HL-60 (cell line): ENCODE measurements around the gene RBM38.
"Not testable (repeated sequence)": the region's sequence is repeated elsewhere in the genome, so short reads cannot be mapped to it uniquely, and the experiment has no call there.

Experiments
- DNase-seq, 2 experiments: peaks; one replicate each; pipeline ENCODE4 v3.0.0-alpha.2; 2010 to 2020; ENCODE audit warnings: low read depth in 1 of 2, low spot score in 1 of 2
- H3K27ac ChIP-seq: fragments of 250-450 bp; sonication (Bioruptor Pico); replicated peaks from 2 replicates; pipeline ENCODE4 v1.5.1; 2020; ENCODE audit warnings: mild to moderate bottlenecking, moderate library complexity
- H3K27me3 ChIP-seq: fragments of 250-450 bp; sonication (Bioruptor Pico); 2 replicates; pipeline ENCODE4 v1.5.1; 2021; ENCODE audit warnings: mild to moderate bottlenecking, moderate library complexity; ENCODE audit not compliant: insufficient read depth, poor library complexity, severe bottlenecking
- H3K4me3 ChIP-seq: replicated peaks from 2 replicates; pipeline ENCODE4 v1.5.1; 2011; ENCODE audit warnings: mild to moderate bottlenecking, control low read depth, low read length; ENCODE audit not compliant: insufficient read depth
- GABPA ChIP-seq: IDR thresholded peaks from 2 replicates; pipeline ENCODE4 v1.6.1; 2012; ENCODE audit warnings: low read depth
- POLR2AphosphoS5 ChIP-seq: IDR thresholded peaks from 2 replicates; pipeline ENCODE4 v1.6.1; 2012; ENCODE audit warnings: low read depth
- SPI1 ChIP-seq: IDR thresholded peaks from 2 replicates; pipeline ENCODE4 v1.6.1; 2012; ENCODE audit warnings: low read depth, mild to moderate bottlenecking, borderline replicate concordance
- TF ChIP-seq, protein P1 (sequence below): IDR thresholded peaks from one replicate; pipeline ENCODE4 v1.5.1; 2011; ENCODE audit warnings: low read length, control low read depth, inconsistent platforms; ENCODE audit not compliant: insufficient read depth
- TF ChIP-seq, protein P2 (sequence below): IDR thresholded peaks from 2 replicates; pipeline ENCODE4 v1.6.1; 2012; ENCODE audit warnings: low read depth; ENCODE audit not compliant: insufficient replicate concordance

Gene RBM38

DNA sequence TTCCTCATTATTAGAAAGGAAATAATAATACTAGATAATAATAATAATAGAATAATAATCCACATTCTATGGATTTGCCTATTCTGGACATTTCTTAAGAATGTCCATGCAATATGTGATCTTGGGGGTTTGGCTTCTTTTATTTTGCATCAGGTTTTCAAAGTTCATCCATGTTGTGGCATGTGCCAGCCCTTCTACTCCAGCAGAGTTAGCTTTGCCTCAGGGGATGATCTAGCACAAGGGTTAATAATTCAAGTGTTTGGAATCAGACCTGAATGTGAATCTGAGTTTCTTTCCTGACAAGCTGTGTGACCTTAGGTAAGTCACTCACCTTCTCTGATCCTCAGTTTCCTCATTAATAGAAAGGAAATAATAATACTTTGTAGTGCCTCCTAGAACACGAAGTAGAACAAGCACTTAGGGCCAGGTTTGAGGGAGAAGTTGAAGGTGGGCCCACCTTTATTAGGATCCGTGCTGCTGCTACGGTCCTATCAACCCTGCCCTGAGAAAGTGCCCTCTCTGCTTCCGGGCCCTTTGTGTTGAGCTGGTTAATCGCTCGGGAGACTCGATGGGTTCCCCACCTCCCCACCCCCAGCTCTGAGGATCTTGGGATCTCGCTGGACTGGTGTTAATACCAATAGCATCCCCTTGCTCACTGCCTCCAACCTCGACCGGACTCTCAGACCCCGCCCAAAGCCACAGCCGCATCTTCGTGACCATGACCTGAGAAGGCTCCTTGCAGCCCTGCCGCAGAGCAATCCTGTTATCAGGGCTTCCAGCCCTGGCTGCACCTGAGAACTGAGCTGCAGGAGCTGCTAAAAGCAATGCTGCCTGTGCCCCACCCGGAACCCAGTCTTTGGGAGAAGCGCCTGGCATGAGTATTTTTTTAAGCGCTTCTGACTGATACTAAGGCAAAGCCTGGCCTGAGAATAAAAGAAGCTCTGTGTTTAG lies 26.9 kb downstream of the RBM38 start:
- TF ChIP-seq POLR2AphosphoS5 (no peak), GABPA (no peak), SPI1 (no peak)
- TF ChIP-seq, protein P1, sequence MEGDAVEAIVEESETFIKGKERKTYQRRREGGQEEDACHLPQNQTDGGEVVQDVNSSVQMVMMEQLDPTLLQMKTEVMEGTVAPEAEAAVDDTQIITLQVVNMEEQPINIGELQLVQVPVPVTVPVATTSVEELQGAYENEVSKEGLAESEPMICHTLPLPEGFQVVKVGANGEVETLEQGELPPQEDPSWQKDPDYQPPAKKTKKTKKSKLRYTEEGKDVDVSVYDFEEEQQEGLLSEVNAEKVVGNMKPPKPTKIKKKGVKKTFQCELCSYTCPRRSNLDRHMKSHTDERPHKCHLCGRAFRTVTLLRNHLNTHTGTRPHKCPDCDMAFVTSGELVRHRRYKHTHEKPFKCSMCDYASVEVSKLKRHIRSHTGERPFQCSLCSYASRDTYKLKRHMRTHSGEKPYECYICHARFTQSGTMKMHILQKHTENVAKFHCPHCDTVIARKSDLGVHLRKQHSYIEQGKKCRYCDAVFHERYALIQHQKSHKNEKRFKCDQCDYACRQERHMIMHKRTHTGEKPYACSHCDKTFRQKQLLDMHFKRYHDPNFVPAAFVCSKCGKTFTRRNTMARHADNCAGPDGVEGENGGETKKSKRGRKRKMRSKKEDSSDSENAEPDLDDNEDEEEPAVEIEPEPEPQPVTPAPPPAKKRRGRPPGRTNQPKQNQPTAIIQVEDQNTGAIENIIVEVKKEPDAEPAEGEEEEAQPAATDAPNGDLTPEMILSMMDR = no peak
- TF ChIP-seq, protein P2, sequence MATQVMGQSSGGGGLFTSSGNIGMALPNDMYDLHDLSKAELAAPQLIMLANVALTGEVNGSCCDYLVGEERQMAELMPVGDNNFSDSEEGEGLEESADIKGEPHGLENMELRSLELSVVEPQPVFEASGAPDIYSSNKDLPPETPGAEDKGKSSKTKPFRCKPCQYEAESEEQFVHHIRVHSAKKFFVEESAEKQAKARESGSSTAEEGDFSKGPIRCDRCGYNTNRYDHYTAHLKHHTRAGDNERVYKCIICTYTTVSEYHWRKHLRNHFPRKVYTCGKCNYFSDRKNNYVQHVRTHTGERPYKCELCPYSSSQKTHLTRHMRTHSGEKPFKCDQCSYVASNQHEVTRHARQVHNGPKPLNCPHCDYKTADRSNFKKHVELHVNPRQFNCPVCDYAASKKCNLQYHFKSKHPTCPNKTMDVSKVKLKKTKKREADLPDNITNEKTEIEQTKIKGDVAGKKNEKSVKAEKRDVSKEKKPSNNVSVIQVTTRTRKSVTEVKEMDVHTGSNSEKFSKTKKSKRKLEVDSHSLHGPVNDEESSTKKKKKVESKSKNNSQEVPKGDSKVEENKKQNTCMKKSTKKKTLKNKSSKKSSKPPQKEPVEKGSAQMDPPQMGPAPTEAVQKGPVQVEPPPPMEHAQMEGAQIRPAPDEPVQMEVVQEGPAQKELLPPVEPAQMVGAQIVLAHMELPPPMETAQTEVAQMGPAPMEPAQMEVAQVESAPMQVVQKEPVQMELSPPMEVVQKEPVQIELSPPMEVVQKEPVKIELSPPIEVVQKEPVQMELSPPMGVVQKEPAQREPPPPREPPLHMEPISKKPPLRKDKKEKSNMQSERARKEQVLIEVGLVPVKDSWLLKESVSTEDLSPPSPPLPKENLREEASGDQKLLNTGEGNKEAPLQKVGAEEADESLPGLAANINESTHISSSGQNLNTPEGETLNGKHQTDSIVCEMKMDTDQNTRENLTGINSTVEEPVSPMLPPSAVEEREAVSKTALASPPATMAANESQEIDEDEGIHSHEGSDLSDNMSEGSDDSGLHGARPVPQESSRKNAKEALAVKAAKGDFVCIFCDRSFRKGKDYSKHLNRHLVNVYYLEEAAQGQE = no peak
- Histone ChIP-seq H3K4me3 (no peak overlapping the region), H3K27ac (no peak overlapping the region), H3K27me3 (no peaks in the 10 kb centered on the region)
- no peak for DNase-seq

DNA sequence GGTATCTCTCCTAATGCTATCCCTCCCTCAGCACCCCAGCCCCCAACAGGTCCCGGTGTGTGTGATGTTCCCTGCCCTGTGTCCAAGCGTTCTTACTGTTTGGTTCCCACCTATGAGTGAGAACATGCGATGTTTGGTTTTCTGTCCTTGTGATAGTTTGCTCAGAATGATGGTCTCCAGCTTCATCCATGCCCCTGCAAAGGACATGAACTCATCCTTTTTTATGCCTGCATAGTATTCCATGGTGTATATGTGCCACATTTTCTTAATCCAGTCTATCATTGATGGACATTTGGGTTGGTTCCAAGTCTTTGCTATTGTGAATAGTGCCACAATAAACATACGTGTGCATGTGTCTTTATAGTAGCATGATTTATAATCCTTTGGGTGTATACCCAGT lies 28.3 kb downstream of the RBM38 start:
- H3K27me3 ChIP-seq, H3K27ac ChIP-seq, DNase-seq, H3K4me3 ChIP-seq: not testable (repeated sequence)

DNA sequence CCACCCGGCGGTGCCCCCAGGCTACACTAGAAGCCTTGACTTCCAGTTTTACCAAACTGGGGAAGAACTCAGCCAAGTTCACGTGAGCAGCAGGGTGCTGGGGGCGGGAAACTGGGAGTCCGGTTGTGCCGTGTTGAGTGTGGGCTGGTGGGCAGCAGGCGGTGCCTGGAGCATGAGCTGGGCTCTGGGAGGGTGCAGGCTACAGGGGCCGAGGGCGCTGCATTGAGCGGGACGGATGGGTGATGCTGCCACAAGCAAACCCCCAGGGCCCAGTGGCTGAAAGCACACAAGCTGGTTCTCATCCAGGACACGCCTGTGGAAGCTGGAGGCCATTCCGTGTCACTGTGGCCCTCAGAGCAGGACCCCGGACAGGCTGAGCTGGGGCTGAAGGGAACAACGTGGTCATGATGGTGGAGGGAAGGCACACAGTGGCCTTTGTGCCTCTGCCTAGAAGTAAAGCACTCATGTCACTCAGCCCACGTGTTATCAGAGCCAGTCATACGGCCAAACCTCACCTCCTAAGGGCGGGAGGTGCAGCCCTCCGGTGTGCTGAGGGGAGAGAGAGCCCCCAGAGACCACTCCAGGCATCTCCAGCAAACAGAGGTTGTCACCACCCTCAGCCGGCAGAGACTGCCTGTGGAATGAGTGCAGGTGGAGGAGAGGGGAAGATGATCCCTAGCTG lies 29.5 kb downstream of the RBM38 start:
- no peak for DNase-seq
- Histone ChIP-seq H3K4me3 (no peak overlapping the region), H3K27me3 (no peaks in the 10 kb centered on the region), H3K27ac (no peak overlapping the region)
- TF ChIP-seq, protein P2 = no peak
- TF ChIP-seq, protein P1 = no peak

DNA sequence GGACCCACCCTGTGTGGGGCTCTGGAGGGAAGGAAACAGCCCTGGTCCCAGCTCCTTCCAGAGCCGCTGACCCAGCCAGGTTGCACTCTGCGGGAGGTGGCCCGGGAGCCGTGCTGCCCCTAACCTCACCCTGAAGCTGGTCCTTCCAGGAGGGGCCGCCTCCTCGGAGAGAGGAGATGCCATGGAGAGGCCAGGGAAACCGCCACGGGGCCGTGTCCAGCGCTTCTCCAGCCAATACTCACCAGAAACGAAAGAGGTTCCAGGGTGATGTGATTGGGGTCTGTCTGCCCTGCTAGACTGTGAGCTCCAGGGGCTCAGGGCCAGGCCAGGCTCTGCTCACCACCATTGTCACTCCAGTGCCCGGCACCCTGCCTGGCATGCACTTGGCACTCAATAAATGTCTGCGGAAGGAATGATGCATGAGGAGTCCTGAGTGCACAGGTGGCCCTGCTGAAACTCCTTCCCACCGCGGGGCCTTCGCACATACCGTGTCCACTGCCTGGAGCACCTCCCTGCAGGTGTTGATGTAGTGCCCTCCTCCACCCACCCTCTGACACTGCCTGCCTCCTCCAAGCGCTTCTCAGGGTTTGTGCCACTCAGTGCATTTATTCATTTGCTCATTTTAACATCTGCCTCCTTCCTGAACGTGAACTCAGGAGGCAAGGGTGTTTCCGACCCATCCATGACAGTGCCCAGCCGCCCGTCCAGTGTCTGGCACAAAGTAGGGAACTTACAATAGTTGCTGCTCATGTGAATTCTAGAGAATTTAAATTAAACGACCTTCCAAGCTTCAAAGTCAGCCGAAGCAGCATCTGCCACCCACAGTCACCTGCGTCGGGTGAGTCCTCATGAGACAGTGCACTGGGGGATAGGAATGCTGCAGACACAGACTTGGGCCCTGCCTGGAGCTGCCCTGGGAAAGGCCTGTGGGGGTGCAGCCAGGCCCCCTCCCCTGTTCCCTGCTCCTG lies 30.3 kb downstream of the RBM38 start:
- DNase-seq = no peak
- no peak overlapping the region for H3K27ac ChIP-seq
- H3K4me3 ChIP-seq = no peak overlapping the region
- TF ChIP-seq GABPA = no peak
- no peak for TF ChIP-seq POLR2AphosphoS5
- TF ChIP-seq, protein P1 = no peak
- TF ChIP-seq, protein P2 = no peak
- TF ChIP-seq SPI1 = no peak
- no peaks in the 10 kb centered on the region for H3K27me3 ChIP-seq
